Common myeloid progenitor, CD34-positive (primary cell): ENCODE results near the gene MEPE.

Source experiments
- CTCF ChIA-PET: fragments of 350-600 bp; sonication (Branson Sonifier 250); formaldehyde crosslinking; loops from one replicate; lab custom pipeline; 2021; ENCODE audit warnings: antibody characterized with exemption; lab: Charles Lee
- POLR2A ChIA-PET: fragments of 350-600 bp; sonication (Branson Sonifier 250); formaldehyde crosslinking; loops from one replicate; lab custom pipeline; 2021; ENCODE audit warnings: antibody characterized with exemption; lab: Charles Lee
- DNase-seq, 3 donors: peaks; one replicate each; pipeline versions ENCODE4 v3.0.0 to v3.0.0-alpha.2; 2013
- H3K27ac ChIP-seq, 2 experiments: 1 replicate in 1 of 2; 2 replicates in 1 of 2; pipeline ENCODE4 v1.7.0; 2013; ENCODE audit warnings: inconsistent platforms in 2 of 2, low read length in 2 of 2, mild to moderate bottlenecking in 2 of 2, low read depth in 1 of 2, moderate library complexity in 1 of 2; ENCODE audit not compliant: severe bottlenecking in 2 of 2, insufficient read depth in 1 of 2, poor library complexity in 1 of 2
- H3K27me3 ChIP-seq, 5 experiments: replicated peaks in 2 of 5; 1 replicate in 3 of 5; 2 replicates in 2 of 5; pipeline versions ENCODE4 v1.6.1 to v1.7.0; 2013; ENCODE audit warnings: low read length in 4 of 5, mild to moderate bottlenecking in 2 of 5, moderate library complexity in 2 of 5, inconsistent platforms in 1 of 5; ENCODE audit not compliant: insufficient read depth in 5 of 5, control insufficient read depth in 4 of 5
- H3K36me3 ChIP-seq, 4 experiments: 1 replicate in 2 of 4; 2 replicates in 2 of 4; pipeline versions ENCODE4 v1.6.1 to v1.7.0; 2013; ENCODE audit warnings: low read length in 3 of 4, control low read depth in 1 of 4, mild to moderate bottlenecking in 1 of 4; ENCODE audit not compliant: control insufficient read depth in 4 of 4, insufficient read depth in 4 of 4
- H3K4me1 ChIP-seq, 4 experiments: 1 replicate in 3 of 4; 2 replicates in 1 of 4; pipeline versions ENCODE4 v1.6.1 to v1.7.1; 2013; ENCODE audit warnings: low read length in 3 of 4, mild to moderate bottlenecking in 3 of 4, control low read depth in 1 of 4, inconsistent platforms in 1 of 4, moderate library complexity in 1 of 4; ENCODE audit not compliant: control insufficient read depth in 4 of 4, insufficient read depth in 4 of 4; ENCODE audit errors: control extremely low read depth in 1 of 4
- H3K4me3 ChIP-seq, 7 experiments: 1 replicate in 4 of 7; 2 replicates in 3 of 7; pipeline versions ENCODE4 v1.5.1 to v1.7.0; 2013; ENCODE audit warnings: mild to moderate bottlenecking in 7 of 7, low read length in 6 of 7, moderate library complexity in 6 of 7, inconsistent platforms in 2 of 7, low read depth in 2 of 7, control low read depth in 1 of 7; ENCODE audit not compliant: insufficient read depth in 4 of 7, control insufficient read depth in 1 of 7; ENCODE audit errors: extremely low read depth in 1 of 7
- H3K9me3 ChIP-seq, 5 experiments: 1 replicate in 4 of 5; 2 replicates in 1 of 5; pipeline versions ENCODE4 v1.6.1 to v1.7.1; 2013; ENCODE audit warnings: low read length in 4 of 5, mild to moderate bottlenecking in 2 of 5, inconsistent platforms in 1 of 5, low read depth in 1 of 5, moderate library complexity in 1 of 5; ENCODE audit not compliant: control insufficient read depth in 4 of 5, insufficient read depth in 2 of 5; ENCODE audit errors: control extremely low read depth in 1 of 5
- WGBS: methylation state at CpG from one replicate; pipeline ENCODE4 v1.1.5; 2013; ENCODE audit not compliant: insufficient coverage; 5-methylcytosine and 5-hydroxymethylcytosine counted together

Gene MEPE

DNA sequence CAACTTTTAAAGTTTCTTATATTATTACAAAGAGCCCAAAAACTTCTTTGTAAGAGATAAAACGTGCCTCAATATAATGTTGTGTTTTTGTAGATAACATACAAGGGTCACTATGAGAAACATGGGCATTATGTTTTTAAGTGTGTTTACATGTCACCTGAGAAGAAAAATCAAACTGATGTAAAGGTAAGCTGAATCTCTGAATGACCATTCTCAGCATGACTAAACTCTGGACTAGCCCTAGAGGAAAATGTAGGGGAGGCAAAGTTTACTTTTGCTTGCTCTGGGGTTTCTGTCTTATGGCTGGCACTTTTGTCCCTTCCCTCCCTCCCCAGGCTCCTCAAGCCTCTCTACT, 6.8 kb downstream of the MEPE start:
- Histone ChIP-seq H3K36me3 (no peaks in the 10 kb centered on the region), H3K9me3 (no peaks in the 10 kb centered on the region), H3K27me3 (no peaks in the 10 kb centered on the region), H3K4me3 (no peak overlapping the region), H3K27ac (no peak overlapping the region), H3K4me1 (peaks cover 0 to 14% (median 5%) of the 10 kb centered on the region in 4 experiments)
- WGBS = no CpG with 5 or more reads among the region's 1 CpG
- ChIA-PET POLR2A (no interaction called here), CTCF (interaction anchor here (1.3 to 3.8 kb wide), 6 partner anchors 9 to 295 kb away, joined by 3 to 24 read pairs (median 6); no protein-coding TSS in a partner anchor)
- DNase-seq = no peak

DNA sequence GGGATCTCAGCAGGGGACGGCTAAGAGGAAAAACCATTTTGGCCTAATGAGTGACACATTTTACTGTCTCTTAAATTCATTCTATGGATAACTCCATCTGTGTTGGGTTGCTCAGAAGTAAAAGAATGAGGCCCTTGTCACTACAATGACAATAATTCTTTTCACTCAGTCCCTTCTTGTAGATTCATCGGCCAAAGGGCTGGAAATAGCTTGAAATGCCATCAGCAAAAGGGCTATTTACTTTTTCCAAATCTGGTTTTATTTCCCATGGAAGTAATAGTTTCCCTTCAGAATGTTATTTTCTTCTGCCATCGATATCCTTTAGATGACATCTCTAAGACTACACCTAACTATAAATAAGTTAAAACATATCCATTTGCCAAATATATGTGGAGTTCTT, 7.4 kb downstream of the MEPE start:
- Histone ChIP-seq H3K9me3 (no peaks in the 10 kb centered on the region), H3K4me3 (no peak overlapping the region), H3K4me1 (peaks cover 0 to 15% (median 5%) of the 10 kb centered on the region in 4 experiments), H3K27ac (no peak overlapping the region), H3K27me3 (no peaks in the 10 kb centered on the region), H3K36me3 (no peaks in the 10 kb centered on the region)
- 100% methylated on average over 1 of the region's 3 CpGs for WGBS
- ChIA-PET POLR2A (no interaction called here), CTCF (interaction anchor here (1.3 to 3.8 kb wide), 3 partner anchors 8 to 296 kb away, joined by 3 to 24 read pairs (median 8); no protein-coding TSS in a partner anchor)
- no peak for DNase-seq

DNA sequence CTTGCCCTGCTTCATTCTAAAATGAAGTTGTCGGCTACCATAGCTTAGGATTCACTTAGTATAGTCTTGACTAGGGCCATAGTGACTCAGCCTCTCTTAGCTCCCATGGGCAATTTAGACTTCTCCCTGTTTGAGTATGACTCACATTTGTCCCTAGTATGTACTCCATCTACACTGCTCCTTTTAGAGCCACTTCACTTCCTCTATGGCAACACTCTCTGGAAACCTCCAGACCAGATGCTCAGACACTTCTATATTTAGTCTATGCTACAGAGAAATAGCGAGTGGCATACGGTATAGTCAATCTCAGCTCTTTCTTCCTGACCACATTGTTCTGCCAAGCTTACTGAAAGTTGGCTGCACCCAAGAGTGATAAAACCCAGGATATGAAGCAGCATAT, 11.2 kb downstream of the MEPE start:
- Histone ChIP-seq H3K9me3 (no peaks in the 10 kb centered on the region), H3K27ac (no peak overlapping the region), H3K27me3 (peaks cover 0 to 1% (median 0%) of the 10 kb centered on the region in 5 experiments), H3K4me1 (peaks cover 3 to 19% (median 8%) of the 10 kb centered on the region in 4 experiments), H3K36me3 (no peaks in the 10 kb centered on the region), H3K4me3 (no peak overlapping the region)
- CTCF ChIA-PET = interaction anchor here (0.6 to 1.7 kb wide), 4 partner anchors 9 to 166 kb away, joined by 3 to 7 read pairs (median 4); no protein-coding TSS in a partner anchor
- peak; percentile 22 to 84 (median 78) for DNase-seq
- POLR2A ChIA-PET = no interaction called here
- WGBS = 0% methylated on average over 2 of the region's 3 CpGs

DNA sequence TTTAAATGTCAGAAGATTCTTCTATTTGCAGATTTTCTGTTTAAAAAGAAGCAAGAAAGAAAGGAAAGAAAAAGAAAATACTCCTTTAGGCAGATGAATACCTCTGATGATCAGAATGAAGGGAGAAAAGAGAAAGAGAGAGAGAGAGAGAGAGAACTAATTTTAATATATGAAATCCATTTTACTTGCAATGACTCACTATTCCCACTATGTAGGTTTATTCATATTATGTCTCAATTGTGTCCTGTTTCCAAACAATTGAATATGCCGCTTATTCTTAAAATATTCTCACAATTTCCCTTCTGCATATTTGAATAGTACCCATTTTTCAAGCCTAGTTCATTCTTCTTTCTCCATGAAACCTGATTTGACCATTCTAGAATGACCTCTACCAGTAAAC, 11.7 kb downstream of the MEPE start:
- no peak for DNase-seq
- Histone ChIP-seq H3K4me3 (no peak overlapping the region), H3K9me3 (no peaks in the 10 kb centered on the region), H3K36me3 (no peaks in the 10 kb centered on the region), H3K27me3 (peaks cover 0 to 1% (median 0%) of the 10 kb centered on the region in 5 experiments), H3K4me1 (peaks cover 5 to 24% (median 11%) of the 10 kb centered on the region in 4 experiments), H3K27ac (no peak overlapping the region)
- POLR2A ChIA-PET = no interaction called here
- WGBS = no CpG with 5 or more reads among the region's 1 CpG
- CTCF ChIA-PET = interaction anchor here (0.9 to 1.4 kb wide), 3 partner anchors 8 to 167 kb away, joined by 3 to 7 read pairs (median 6); no protein-coding TSS in a partner anchor

DNA sequence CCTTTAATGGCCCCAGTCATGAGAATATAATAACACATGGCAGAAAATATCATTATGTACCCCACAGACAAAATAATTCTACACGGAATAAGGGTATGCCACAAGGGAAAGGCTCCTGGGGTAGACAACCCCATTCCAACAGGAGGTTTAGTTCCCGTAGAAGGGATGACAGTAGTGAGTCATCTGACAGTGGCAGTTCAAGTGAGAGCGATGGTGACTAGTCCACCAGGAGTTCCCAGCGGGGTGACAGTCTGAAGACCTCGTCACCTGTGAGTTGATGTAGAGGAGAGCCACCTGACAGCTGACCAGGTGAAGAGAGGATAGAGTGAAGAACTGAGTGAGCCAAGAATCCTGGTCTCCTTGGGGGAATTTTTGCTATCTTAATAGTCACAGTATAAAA, 13.5 kb downstream of the MEPE start:
- DNase-seq = no peak
- 95% methylated on average over 3 of the region's 5 CpGs for WGBS
- Histone ChIP-seq H3K9me3 (no peaks in the 10 kb centered on the region), H3K27me3 (peaks cover 0 to 1% (median 0%) of the 10 kb centered on the region in 5 experiments), H3K36me3 (no peaks in the 10 kb centered on the region), H3K4me1 (peaks cover 9 to 42% (median 21%) of the 10 kb centered on the region in 4 experiments), H3K27ac (no peak overlapping the region), H3K4me3 (no peak overlapping the region)
- CTCF ChIA-PET = interaction anchor here (1.2 to 5.3 kb wide), 3 partner anchors 8 to 142 kb away, joined by 3 to 59 read pairs (median 24); partner anchors contain the start of gene SPP1
- POLR2A ChIA-PET = interaction anchor here (0.7 kb wide), 1 partner anchor 626 kb away, joined by 7 read pairs; the partner anchor contains the start of gene KLHL8

DNA sequence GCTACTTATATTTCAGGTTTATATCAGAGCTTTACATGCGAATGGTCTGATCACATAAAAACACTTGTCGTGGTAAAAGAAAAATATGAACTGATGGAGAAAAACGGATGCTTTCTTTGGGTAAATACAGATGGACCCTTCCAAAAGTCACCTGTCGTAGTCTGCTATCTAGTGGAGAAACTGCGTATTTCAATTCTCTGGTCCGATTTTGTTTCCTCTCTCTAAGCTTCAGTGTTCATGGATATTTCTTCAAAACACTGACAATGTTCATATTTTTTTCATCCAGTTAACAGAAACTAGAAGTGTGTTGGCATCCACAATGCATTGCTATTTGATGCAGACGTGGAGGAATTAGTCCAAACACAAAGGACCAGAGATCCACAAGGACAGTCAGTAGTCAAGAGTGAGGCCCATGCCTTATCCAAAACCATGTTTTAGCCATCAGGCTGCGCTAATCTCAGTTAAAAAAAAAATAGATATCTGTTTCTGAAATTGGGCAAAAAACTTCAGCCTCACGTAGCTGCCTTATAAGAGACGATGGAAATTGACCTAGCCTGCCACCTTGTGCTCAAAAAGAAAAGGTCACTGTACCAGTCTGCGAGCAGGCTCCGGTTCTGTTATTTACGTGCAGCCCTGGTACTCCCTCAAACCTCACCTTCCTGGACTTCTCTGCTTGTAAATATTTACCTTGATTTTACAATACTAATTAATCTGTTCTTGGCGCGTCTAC, 16.0 kb downstream of the MEPE start:
- Histone ChIP-seq H3K36me3 (no peaks in the 10 kb centered on the region), H3K27ac (no peak overlapping the region), H3K4me1 (peaks cover 9 to 41% (median 21%) of the 10 kb centered on the region in 4 experiments), H3K9me3 (no peaks in the 10 kb centered on the region), H3K27me3 (peaks cover 0 to 1% (median 0%) of the 10 kb centered on the region in 5 experiments), H3K4me3 (peak overlapping the region in 5 of 7 experiments; percentile 13 to 78 (median 44))
- ChIA-PET CTCF (interaction anchor here (0.6 to 5.3 kb wide), 26 partner anchors 11 to 538 kb away, joined by 3 to 59 read pairs (median 4); partner anchors contain the start of gene SPP1), POLR2A (interaction anchor here (0.5 to 0.7 kb wide), 3 partner anchors 10 to 223 kb away, joined by 3 to 6 read pairs (median 3); no protein-coding TSS in a partner anchor)
- peak; percentile 69 to 84 (median 84) for DNase-seq
- 11% methylated on average over 9 of the region's 15 CpGs for WGBS
